WI38 (cell line): ENCODE results near the gene PAK6.

Experiments used
- H3K4me3 ChIP-seq: 2 replicates; pipeline ENCODE4 v1.5.1; 2011; ENCODE audit warnings: low read depth, mild to moderate bottlenecking, control low read depth, low read length
- TF ChIP-seq, protein P1 (sequence below): IDR thresholded peaks from 2 replicates; pipeline ENCODE4 v1.5.1; 2012; ENCODE audit warnings: low read depth, mild to moderate bottlenecking, control low read depth, low read length

Gene PAK6

DNA sequence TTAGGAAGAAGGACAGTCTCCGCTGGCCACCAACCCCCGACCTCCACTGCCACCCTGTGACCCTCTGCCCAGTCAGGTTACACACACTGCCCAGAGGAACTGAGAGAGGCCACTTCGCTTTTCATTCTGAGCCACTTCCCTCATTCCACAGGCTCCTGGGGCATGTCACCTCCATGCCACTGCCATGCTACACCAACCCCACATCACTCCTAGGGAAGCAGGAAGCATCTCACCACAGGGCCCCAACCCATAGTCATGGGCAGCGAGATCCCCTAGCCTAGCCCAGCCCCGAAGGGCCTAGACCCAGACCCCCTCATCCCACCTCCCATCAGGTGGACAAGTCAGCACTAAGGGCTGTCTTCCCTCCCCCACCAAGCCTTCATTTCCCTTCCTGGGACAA is 67.5 kb downstream of the PAK6 start:
- no peak overlapping the region for H3K4me3 ChIP-seq
- TF ChIP-seq, protein P1, sequence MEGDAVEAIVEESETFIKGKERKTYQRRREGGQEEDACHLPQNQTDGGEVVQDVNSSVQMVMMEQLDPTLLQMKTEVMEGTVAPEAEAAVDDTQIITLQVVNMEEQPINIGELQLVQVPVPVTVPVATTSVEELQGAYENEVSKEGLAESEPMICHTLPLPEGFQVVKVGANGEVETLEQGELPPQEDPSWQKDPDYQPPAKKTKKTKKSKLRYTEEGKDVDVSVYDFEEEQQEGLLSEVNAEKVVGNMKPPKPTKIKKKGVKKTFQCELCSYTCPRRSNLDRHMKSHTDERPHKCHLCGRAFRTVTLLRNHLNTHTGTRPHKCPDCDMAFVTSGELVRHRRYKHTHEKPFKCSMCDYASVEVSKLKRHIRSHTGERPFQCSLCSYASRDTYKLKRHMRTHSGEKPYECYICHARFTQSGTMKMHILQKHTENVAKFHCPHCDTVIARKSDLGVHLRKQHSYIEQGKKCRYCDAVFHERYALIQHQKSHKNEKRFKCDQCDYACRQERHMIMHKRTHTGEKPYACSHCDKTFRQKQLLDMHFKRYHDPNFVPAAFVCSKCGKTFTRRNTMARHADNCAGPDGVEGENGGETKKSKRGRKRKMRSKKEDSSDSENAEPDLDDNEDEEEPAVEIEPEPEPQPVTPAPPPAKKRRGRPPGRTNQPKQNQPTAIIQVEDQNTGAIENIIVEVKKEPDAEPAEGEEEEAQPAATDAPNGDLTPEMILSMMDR, result no peak

DNA sequence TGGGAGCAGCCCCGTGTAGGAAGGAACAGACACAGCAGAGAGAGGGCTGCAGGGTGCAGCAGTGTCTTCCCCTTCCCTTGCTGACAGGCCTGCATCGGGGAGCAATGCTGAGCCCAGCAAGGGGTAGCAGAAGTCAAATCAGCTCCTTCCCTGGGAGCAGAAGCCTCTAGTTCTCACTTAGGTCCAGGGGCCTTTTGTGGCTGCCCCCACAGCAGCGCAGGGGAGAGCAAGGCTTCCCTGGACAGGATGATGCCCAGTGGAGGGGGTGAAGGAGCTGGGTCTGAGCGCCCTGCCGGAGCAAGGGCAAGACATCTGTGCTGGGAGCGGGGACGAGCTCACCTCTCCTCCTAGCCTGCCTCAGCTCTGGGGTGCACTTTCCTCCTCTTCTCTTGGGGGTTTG is 68.0 kb downstream of the PAK6 start:
- TF ChIP-seq, protein P1, result no peak
- H3K4me3 ChIP-seq, result no peak overlapping the region

DNA sequence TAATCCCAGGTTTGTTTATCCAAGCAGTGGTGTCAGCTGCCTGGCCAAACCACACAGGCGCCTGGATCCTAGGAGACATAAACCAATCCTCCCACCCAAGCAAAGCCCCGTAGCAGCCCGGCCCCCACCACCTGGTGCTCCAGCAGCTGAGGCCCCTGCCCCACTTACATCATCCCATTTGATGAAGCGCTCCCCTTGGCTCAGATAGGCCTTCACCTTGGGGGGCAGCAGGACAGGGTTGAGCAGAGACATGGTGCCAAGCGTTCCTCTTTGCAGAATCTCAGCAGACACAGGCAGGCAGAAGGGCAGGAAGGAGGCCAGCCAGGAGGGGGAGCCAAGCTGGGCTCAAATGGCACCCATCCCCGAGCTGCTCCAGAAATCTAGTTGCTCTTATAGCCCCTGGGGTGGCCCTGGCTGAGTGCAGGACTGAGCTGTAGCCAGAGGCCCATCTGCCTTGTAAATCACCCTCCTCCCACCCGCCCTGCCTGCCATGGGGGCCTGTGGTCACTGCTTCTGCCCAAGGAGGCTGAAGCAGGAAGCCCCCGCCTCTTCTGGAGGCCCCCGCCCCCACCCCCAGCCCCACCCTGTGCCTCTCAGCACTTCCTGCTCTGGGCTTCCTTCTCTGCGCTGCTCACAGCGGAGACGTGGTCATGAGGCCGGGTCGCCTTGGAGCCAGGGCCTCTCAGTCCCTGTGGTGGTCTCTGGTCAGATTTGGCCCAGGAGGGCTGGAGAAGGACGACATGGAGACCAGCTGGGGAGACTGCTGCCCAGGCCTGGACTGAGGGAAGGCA is 68.8 kb downstream of the PAK6 start, which contains the start of gene PLCB2:
TSS of gene PLCB2 (minus strand) at position 515 of the 791 bp plus-strand sequence. CDS start at position 252, 263 bp downstream.
- H3K4me3 ChIP-seq, result no peak within 1 kb of the TSS

DNA sequence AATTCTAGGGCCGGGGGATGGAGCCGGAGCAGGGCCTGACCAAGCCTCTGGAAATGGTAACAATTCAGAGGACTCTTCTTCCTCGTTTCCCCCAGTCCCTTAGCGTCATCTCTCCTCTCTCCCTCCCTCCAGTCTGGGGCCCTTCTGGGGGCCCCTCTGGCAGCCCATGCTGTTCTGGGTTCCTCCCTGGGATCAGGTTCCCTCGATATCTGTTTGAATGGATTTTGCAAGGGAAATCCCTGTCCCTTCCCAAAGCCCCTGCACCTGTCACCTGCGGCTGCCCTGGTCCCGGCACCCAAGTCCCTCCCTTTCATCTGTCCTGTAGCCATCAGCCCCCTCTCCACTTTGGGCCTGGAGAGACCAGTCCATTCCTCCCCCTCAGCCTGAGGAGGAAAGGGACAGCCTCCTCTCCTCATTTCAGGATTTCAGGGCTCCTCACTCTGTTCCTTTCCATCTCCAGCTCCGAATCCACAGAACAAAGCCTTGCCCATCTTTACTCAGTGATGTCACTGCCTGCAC is 70.5 kb downstream of the PAK6 start:
- H3K4me3 ChIP-seq, result no peak overlapping the region
- TF ChIP-seq, protein P1, result no peak

More for the DNA sequence above, 68.8 kb downstream of the PAK6 start, which contains the start of gene PLCB2:
- TF ChIP-seq, protein P1, result peak; percentile 24; the same call in 1 of the 2 replicates

DNA sequence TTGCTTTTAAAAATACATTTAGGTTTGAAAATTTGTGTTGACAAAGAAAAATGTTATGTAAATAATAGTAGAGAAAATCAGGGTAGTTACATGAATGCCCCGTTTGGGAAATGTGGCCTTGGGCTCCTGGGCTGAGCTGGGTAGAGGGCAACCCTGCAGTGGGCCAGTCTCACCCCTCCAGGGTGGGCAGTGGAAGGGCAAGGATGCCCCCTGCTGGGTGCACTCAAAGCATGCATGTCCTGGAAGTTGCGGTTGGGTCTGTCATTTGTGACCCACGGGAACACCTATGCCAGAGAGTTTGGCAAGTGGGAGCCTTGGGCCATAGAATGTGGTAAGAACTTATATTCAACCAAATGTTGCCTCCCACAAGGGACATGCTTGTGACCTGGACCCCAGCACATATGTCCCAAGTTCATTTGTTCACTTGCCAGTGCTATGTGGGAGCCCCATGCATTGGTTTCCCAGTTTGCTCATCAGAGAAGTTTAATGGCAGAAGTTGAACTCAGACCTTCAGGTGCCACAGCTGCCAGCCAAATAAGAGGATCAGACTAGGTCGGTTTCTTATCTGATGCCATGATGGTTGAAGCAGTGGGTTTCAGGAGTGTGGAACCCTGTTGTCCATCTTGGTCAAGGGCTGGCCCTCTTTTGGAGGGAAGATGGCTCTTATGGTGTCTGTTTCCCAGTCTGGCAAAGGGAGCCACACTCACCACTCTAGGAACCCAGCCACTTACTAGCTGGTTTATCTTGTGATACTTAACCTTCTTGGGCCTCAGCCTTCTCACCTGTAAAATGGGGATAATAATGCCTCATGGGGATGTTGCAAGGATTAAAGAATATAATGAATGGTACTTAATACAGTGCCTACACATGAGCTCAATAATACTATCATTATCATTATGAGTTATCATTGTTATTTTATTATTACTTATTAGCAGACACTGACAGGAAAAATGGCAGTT is 71.4 kb downstream of the PAK6 start:
- TF ChIP-seq, protein P1, result peak; percentile 73
- no peak overlapping the region for H3K4me3 ChIP-seq

DNA sequence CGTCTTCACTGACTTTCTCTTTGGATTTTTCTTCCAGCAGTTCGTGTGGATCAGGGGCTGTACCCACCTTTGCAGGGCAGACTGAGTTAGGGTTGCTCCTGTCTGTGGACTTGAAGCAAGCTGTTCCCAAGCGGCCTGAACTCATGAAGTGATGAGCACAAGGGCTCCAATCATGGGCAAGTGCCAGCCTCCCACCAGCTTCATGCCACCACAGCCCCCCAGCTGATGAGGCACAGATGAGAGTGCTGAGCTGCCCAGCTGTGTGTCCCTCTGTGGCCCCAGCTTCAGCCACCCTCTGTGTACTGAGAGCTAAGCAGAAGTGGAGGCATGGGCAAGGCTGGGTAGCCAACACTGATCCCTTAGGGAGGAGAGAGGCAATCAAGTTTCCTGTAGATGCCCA is 72.1 kb downstream of the PAK6 start:
- TF ChIP-seq, protein P1, result no peak

More for the DNA sequence above, 72.1 kb downstream of the PAK6 start:
- H3K4me3 ChIP-seq, result no peak overlapping the region
